HCT116 (cell line): Measurements from ENCODE around the gene PIAS4. TPM values are rescaled to one million over a fixed set of nuclear protein-coding genes. Genes with fewer than 3 reads are reported as not detected.

Experiments used
- ATAC-seq: fragments of 200-7000 bp; cut with Tn5 transposase; 2 replicates; pipeline ENCODE4 v1.9.1; 2020; ENCODE audit warnings: mild to moderate bottlenecking, moderate library complexity
- BruUV-seq: library from RNA; stranded (reverse); fragments of 400-500 nt; replicated peaks from 2 replicates; lab custom pipeline; 2021; lab: Mats Ljungman, UMichigan
- CTCF ChIA-PET: fragments of 300-600 bp; sonication (Branson Sonifier 250); formaldehyde crosslinking; loops from one replicate; lab custom pipeline; 2021; ENCODE audit warnings: antibody characterized with exemption; lab: Charles Lee
- POLR2A ChIA-PET: fragments of 300-600, 350-600 bp; sonication (Branson Sonifier 250); formaldehyde crosslinking; loops from one replicate; lab custom pipeline; 2021; ENCODE audit warnings: antibody characterized with exemption; lab: Charles Lee
- RAD21 ChIA-PET, 2 experiments: fragments of 300-600 bp; sonication (Branson Sonifier 250); formaldehyde crosslinking; loops; one replicate each; lab custom pipeline; 2023; ENCODE audit warnings: low total read pairs in 2 of 2; ENCODE audit not compliant: uncharacterized antibody in 2 of 2, unreplicated experiment in 2 of 2, low non-redundant PET in 1 of 2; lab: Charles Lee
- DNase-seq: peaks from one replicate; pipeline ENCODE4 v3.0.0-alpha.2; 2010; ENCODE audit warnings: low read depth, low spot score
- H2AFZ ChIP-seq: fragments of 200-600 bp; shearing (Covaris generic), sonication (generic); 2 replicates; pipeline ENCODE4 v1.6.1; 2017; ENCODE audit warnings: low read depth, mixed run types, mixed read lengths, antibody characterized with exemption, low read length; ENCODE audit not compliant: poor library complexity, severe bottlenecking
- H3K27ac ChIP-seq: 2 replicates; pipeline ENCODE4 v1.5.1; 2012; ENCODE audit warnings: low read depth, low read length
- H3K27me3 ChIP-seq: fragments of 200-600 bp; sonication (generic); 2 replicates; pipeline ENCODE4 v1.6.1; 2016; ENCODE audit warnings: mixed run types, low read length, mixed read lengths; ENCODE audit not compliant: insufficient read depth
- H3K36me3 ChIP-seq, 2 experiments: fragments of 200-500 bp in 1 of 2; fragments of 200-600 bp in 1 of 2; sonication (Bioruptor generic) in 1 of 2; sonication (generic) in 1 of 2; 2 replicates each; pipeline versions ENCODE4 v1.5.1 to v1.6.1; 2014 to 2016; ENCODE audit warnings: low read length in 2 of 2, inconsistent platforms in 1 of 2, mixed read lengths in 1 of 2, mixed run types in 1 of 2; ENCODE audit not compliant: insufficient read depth in 2 of 2, control insufficient read depth in 1 of 2
- H3K4me1 ChIP-seq, 2 experiments: fragments of 200-600 bp in 1 of 2; sonication (generic) in 1 of 2; 2 replicates each; pipeline versions ENCODE4 v1.5.1 to v1.6.1; 2012 to 2017; ENCODE audit warnings: low read length in 2 of 2, inconsistent platforms in 1 of 2, mild to moderate bottlenecking in 1 of 2, mixed read lengths in 1 of 2, mixed run types in 1 of 2, moderate library complexity in 1 of 2; ENCODE audit not compliant: insufficient read depth in 2 of 2, control insufficient read depth in 1 of 2
- H3K4me2 ChIP-seq: fragments of 200-600 bp; sonication (generic); 2 replicates; pipeline ENCODE4 v1.6.1; 2017; ENCODE audit warnings: mixed run types, low read length, mixed read lengths
- H3K4me3 ChIP-seq, 2 experiments: fragments of 200-600 bp in 1 of 2; sonication (generic) in 1 of 2; replicated peaks in 1 of 2; 2 replicates each; pipeline ENCODE4 v1.5.1; 2011 to 2016; ENCODE audit warnings: low read length in 2 of 2, control low read depth in 1 of 2, low read depth in 1 of 2, mild to moderate bottlenecking in 1 of 2, mixed read lengths in 1 of 2, mixed run types in 1 of 2
- H3K79me2 ChIP-seq: fragments of 200-600 bp; sonication (generic); 2 replicates; pipeline ENCODE4 v1.6.1; 2017; ENCODE audit warnings: mild to moderate bottlenecking, mixed run types, low read length, moderate library complexity, mixed read lengths; ENCODE audit not compliant: insufficient read depth
- H3K9ac ChIP-seq: fragments of 200-600 bp; sonication (generic); 2 replicates; pipeline ENCODE4 v1.6.1; 2016; ENCODE audit warnings: low read length, mixed read lengths
- H3K9me2 ChIP-seq: fragments of 200-600 bp; sonication (generic), shearing (Covaris generic); 2 replicates; pipeline ENCODE4 v1.6.1; 2017; ENCODE audit warnings: mixed run types, mild to moderate bottlenecking, moderate library complexity; ENCODE audit not compliant: insufficient read depth
- H3K9me3 ChIP-seq, 2 experiments: fragments of 200-500 bp in 1 of 2; fragments of 200-600 bp in 1 of 2; sonication (Bioruptor generic) in 1 of 2; sonication (generic) in 1 of 2; 2 replicates each; pipeline ENCODE4 v1.6.1; 2014 to 2017; ENCODE audit warnings: low read length in 2 of 2, mixed read lengths in 2 of 2, inconsistent platforms in 1 of 2, low read depth in 1 of 2, mild to moderate bottlenecking in 1 of 2, mixed run types in 1 of 2, moderate library complexity in 1 of 2; ENCODE audit not compliant: control insufficient read depth in 1 of 2, insufficient read depth in 1 of 2
- H4K20me1 ChIP-seq: fragments of 200-600 bp; sonication (generic), shearing (Covaris generic); 2 replicates; pipeline ENCODE4 v1.6.1; 2017; ENCODE audit warnings: mixed run types, mild to moderate bottlenecking, moderate library complexity; ENCODE audit not compliant: insufficient read depth
- TCF7L2 ChIP-seq: IDR thresholded peaks from 2 replicates; pipeline ENCODE4 v1.7.0; 2011; ENCODE audit warnings: borderline replicate concordance, inconsistent platforms; ENCODE audit not compliant: insufficient read depth, insufficient read length; ENCODE audit errors: extremely low read depth
- ZNF274 ChIP-seq: fragments of 200-500 bp; sonication (Bioruptor generic); IDR thresholded peaks from 2 replicates; pipeline ENCODE4 v1.6.1; 2014; ENCODE audit warnings: mild to moderate bottlenecking, low read depth, low read length, inconsistent platforms
- intact Hi-C: fragments of 100-400 bp; cut with micrococcal nuclease; formaldehyde crosslinking; loops from 2 replicates; pipeline ENCODE4 v1.10.0; 2022
- total RNA-seq: library from RNA; stranded (reverse); gene quantifications from one replicate; pipeline ENCODE4 v1.2.1, GENCODE V29; 2021; ENCODE audit not compliant: unreplicated experiment
- TF ChIP-seq, protein P1 (sequence below), 3 experiments: fragments of 200-600 bp in 1 of 3; sonication (generic) in 1 of 3; IDR thresholded peaks in 2 of 3; conservative IDR thresholded peaks in 1 of 3; 2 replicates each; pipeline ENCODE4 v1.5.1; 2012 to 2017; ENCODE audit warnings: low read depth in 2 of 3, low read length in 2 of 3, antibody characterized with exemption in 1 of 3, borderline replicate concordance in 1 of 3, control low read depth in 1 of 3, mild to moderate bottlenecking in 1 of 3, mixed read lengths in 1 of 3, mixed run types in 1 of 3, moderate library complexity in 1 of 3; ENCODE audit not compliant: insufficient read depth in 1 of 3

Gene PIAS4
- total RNA-seq, 1 experiment from 2014 or later: 28.4 TPM

- TF ChIP-seq, protein P1, sequence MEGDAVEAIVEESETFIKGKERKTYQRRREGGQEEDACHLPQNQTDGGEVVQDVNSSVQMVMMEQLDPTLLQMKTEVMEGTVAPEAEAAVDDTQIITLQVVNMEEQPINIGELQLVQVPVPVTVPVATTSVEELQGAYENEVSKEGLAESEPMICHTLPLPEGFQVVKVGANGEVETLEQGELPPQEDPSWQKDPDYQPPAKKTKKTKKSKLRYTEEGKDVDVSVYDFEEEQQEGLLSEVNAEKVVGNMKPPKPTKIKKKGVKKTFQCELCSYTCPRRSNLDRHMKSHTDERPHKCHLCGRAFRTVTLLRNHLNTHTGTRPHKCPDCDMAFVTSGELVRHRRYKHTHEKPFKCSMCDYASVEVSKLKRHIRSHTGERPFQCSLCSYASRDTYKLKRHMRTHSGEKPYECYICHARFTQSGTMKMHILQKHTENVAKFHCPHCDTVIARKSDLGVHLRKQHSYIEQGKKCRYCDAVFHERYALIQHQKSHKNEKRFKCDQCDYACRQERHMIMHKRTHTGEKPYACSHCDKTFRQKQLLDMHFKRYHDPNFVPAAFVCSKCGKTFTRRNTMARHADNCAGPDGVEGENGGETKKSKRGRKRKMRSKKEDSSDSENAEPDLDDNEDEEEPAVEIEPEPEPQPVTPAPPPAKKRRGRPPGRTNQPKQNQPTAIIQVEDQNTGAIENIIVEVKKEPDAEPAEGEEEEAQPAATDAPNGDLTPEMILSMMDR (IDR thresholded peaks at IDR 0.05 in 2 of 3, conservative IDR thresholded peaks at IDR 0.05 in 1 of 3; ENCODE audit: borderline replicate concordance in 1 of 3, insufficient read depth in 1 of 3, low read depth in 2 of 3, low read length in 2 of 3): no peak
- TF ChIP-seq TCF7L2: no peak
- no peak for TF ChIP-seq ZNF274
- Histone ChIP-seq H3K4me2 (peak overlapping the region; percentile 89), H4K20me1 (peaks cover 7% of the 10 kb centered on the region; the same call in 1 of the 2 replicates), H3K36me3 (peaks cover 0 to 11% of the 10 kb centered on the region in 2 experiments; a peak in 1 of 4 replicates), H3K79me2 (peaks cover 40% of the 10 kb centered on the region), H3K4me3 (peak overlapping the region; percentile 75 to 82), H3K9ac (peak overlapping the region; percentile 91), H3K27ac (peak overlapping the region; percentile 78), H3K9me2 (no peaks in the 10 kb centered on the region), H3K4me1 (peaks cover 29 to 40% of the 10 kb centered on the region in 2 experiments), H2AFZ (no peak overlapping the region), H3K27me3 (no peaks in the 10 kb centered on the region), H3K9me3 (no peaks in the 10 kb centered on the region)
- ChIA-PET POLR2A (no interaction called here), CTCF (no interaction called here), RAD21 (no interaction called here)
- intact Hi-C loops: loop anchor here (5.0 to 10.0 kb wide), 3 partner anchors 69 to 361 kb away; partner anchors contain the start of genes ANKRD24, PIP5K1C, SIRT6 and TJP3
- no TSS peak for BruUV-seq
- no peak for ATAC-seq
- DNase-seq: no peak
Measured at GRCh38 chr19:4066176-4066606, 58.7 kb downstream of the PIAS4 start.
